Measurements from ENCODE around the gene ACOXL.

ACOXL gene

GRCh38 chr2:111116843-111117597 is 384.6 kb downstream of the ACOXL start:
- TF ChIP-seq CTCF (IDR thresholded peaks at IDR 0.05; ENCODE audit: insufficient read depth, low read depth, low read length, missing control alignments) = peak; percentile 97
- peak overlapping the region; percentile 51 for H3K4me3 ChIP-seq (ENCODE audit: low read length)
- DNase-seq (ENCODE audit: low read depth) = peak; percentile 83

GRCh38 chr2:111117598-111118480 is 385.5 kb downstream of the ACOXL start:
- peak overlapping the region; percentile 51 for H3K4me3 ChIP-seq (ENCODE audit: low read length)
- peak; percentile 93 for DNase-seq (ENCODE audit: low read depth)
- no peak for TF ChIP-seq CTCF (IDR thresholded peaks at IDR 0.05; ENCODE audit: insufficient read depth, low read depth, low read length, missing control alignments)

GRCh38 chr2:111118481-111118980 is 386.2 kb downstream of the ACOXL start:
- peak overlapping the region; percentile 51 for H3K4me3 ChIP-seq (ENCODE audit: low read length)
- no peak for TF ChIP-seq CTCF (IDR thresholded peaks at IDR 0.05; ENCODE audit: insufficient read depth, low read depth, low read length, missing control alignments)
- no peak for DNase-seq (ENCODE audit: low read depth)

- DNase-seq (ENCODE audit: low read depth) = no peak
- H3K4me3 ChIP-seq (ENCODE audit: low read length) = no peak overlapping the region
- no peak for TF ChIP-seq CTCF (IDR thresholded peaks at IDR 0.05; ENCODE audit: insufficient read depth, low read depth, low read length, missing control alignments)
Measured at GRCh38 chr2:111118981-111119821, 386.8 kb downstream of the ACOXL start.

GRCh38 chr2:111119822-111120252 is 387.5 kb downstream of the ACOXL start:
- TF ChIP-seq CTCF (IDR thresholded peaks at IDR 0.05; ENCODE audit: insufficient read depth, low read depth, low read length, missing control alignments) = no peak
- H3K4me3 ChIP-seq (ENCODE audit: low read length) = peak overlapping the region; percentile 48
- no peak for DNase-seq (ENCODE audit: low read depth)

- peak within 1 kb of the TSS; percentile 77 for H3K4me3 ChIP-seq (ENCODE audit: low read length)
- DNase-seq (ENCODE audit: low read depth) = peak; percentile 97
- no peak for TF ChIP-seq CTCF (IDR thresholded peaks at IDR 0.05; ENCODE audit: insufficient read depth, low read depth, low read length, missing control alignments)
Measured at GRCh38 chr2:111120253-111121027, 388.1 kb downstream of the ACOXL start, which contains the start of gene BCL2L11. Gene BCL2L11 (plus strand): TSS chr2:111120914. CDS start chr2:111123746, 2,832 bp downstream.

Data from epithelial cell of esophagus (primary cell).